T-cell (primary cell): ENCODE data around the gene HUS1B. TPM values are rescaled to one million over a fixed set of nuclear protein-coding genes. Genes with fewer than 3 reads are reported as not detected.

Experiments used
- ATAC-seq, 4 experiments: fragments of 200-7000 bp in 3 of 4; fragments of 150-1000 bp in 1 of 4; cut with Tn5 transposase; replicated peaks in 1 of 4; 1 replicate in 3 of 4; 2 replicates in 1 of 4; pipeline ENCODE4 v1.10.0; 2021; ENCODE audit warnings: moderate library complexity in 3 of 4, mild to moderate bottlenecking in 2 of 4, moderate number of reproducible peaks in 1 of 4
- CTCF ChIA-PET, 2 donors: fragments of 300-600 bp; sonication (Branson Sonifier 250); formaldehyde crosslinking; loops; one replicate each; lab custom pipeline; 2022; ENCODE audit warnings: antibody characterized with exemption in 2 of 2; lab: Charles Lee
- POLR2A ChIA-PET, 2 donors: fragments of 300-600 bp; sonication (Branson Sonifier 250); formaldehyde crosslinking; loops; one replicate each; lab custom pipeline; 2022; ENCODE audit warnings: antibody characterized with exemption in 2 of 2; lab: Charles Lee
- DNase-seq, 35 experiments: peaks; one replicate each; pipeline versions ENCODE4 v3.0.0 to v3.0.0-alpha.2; 2013 to 2023
- H3K27ac ChIP-seq: one replicate; pipeline ENCODE4 v1.5.1; 2013; ENCODE audit warnings: low read length
- H3K27me3 ChIP-seq, 2 experiments: replicated peaks in 1 of 2; 1 replicate in 1 of 2; 2 replicates in 1 of 2; pipeline versions ENCODE4 v1.6.1 to v1.7.0; 2013; ENCODE audit warnings: low read length in 1 of 2, mixed read lengths in 1 of 2; ENCODE audit not compliant: control insufficient read depth in 2 of 2, insufficient read depth in 2 of 2; ENCODE audit errors: extremely low read depth in 1 of 2
- H3K36me3 ChIP-seq, 2 donors: 1 replicate in 1 of 2; 2 replicates in 1 of 2; pipeline versions ENCODE4 v1.6.1 to v1.7.0; 2013; ENCODE audit warnings: low read length in 1 of 2; ENCODE audit not compliant: control insufficient read depth in 2 of 2, insufficient read depth in 1 of 2; ENCODE audit errors: extremely low read depth in 1 of 2
- H3K4me1 ChIP-seq, 2 experiments: 1 replicate in 1 of 2; 2 replicates in 1 of 2; pipeline versions ENCODE4 v1.6.1 to v1.7.0; 2013; ENCODE audit warnings: low read length in 2 of 2, mixed read lengths in 1 of 2; ENCODE audit not compliant: insufficient read depth in 2 of 2, control insufficient read depth in 1 of 2; ENCODE audit errors: extremely low read depth in 1 of 2
- H3K4me3 ChIP-seq, 2 donors: 1 replicate in 1 of 2; 2 replicates in 1 of 2; pipeline versions ENCODE4 v1.5.1 to v1.7.0; 2013; ENCODE audit warnings: mild to moderate bottlenecking in 2 of 2, low read length in 1 of 2, moderate library complexity in 1 of 2; ENCODE audit not compliant: control insufficient read depth in 1 of 2; ENCODE audit errors: extremely low read depth in 1 of 2
- H3K9me3 ChIP-seq: 2 replicates; pipeline ENCODE4 v1.7.0; 2013
- H3K27ac Mint-ChIP-seq, 2 donors: one replicate each; pipeline ENCODE4 v1.8.0; 2020 to 2021; ENCODE audit warnings: mild to moderate bottlenecking in 2 of 2, mixed read lengths in 2 of 2
- H3K27me3 Mint-ChIP-seq, 2 donors: one replicate each; pipeline ENCODE4 v1.8.0; 2021 to 2022; ENCODE audit warnings: mixed read lengths in 2 of 2
- H3K36me3 Mint-ChIP-seq: one replicate; pipeline ENCODE4 v1.8.0; 2021; ENCODE audit warnings: mixed read lengths
- H3K4me1 Mint-ChIP-seq, 3 donors: one replicate each; pipeline ENCODE4 v1.8.0; 2020 to 2022; ENCODE audit warnings: mixed read lengths in 3 of 3, mild to moderate bottlenecking in 1 of 3
- H3K4me3 Mint-ChIP-seq, 3 donors: one replicate each; pipeline ENCODE4 v1.8.0; 2020 to 2022; ENCODE audit warnings: mild to moderate bottlenecking in 3 of 3, mixed read lengths in 3 of 3, moderate library complexity in 3 of 3
- H3K9me3 Mint-ChIP-seq, 3 donors: one replicate each; pipeline ENCODE4 v1.8.0; 2020 to 2022; ENCODE audit warnings: mixed read lengths in 3 of 3
- WGBS: methylation state at CpG from one replicate; pipeline ENCODE4 v1.1.5; 2013; ENCODE audit warnings: missing lambda C conversion rate; ENCODE audit not compliant: insufficient coverage; 5-methylcytosine and 5-hydroxymethylcytosine counted together
- total RNA-seq, 35 experiments: library from RNA in 6 of 35; stranded (reverse) in 6 of 35; fragments of 120-200 nt in 1 of 35; gene quantifications; one replicate each; pipeline versions ENCODE4 v1.2.1 to v1.2.4 and lab custom pipeline; 2013 to 2026

HUS1B gene
- total RNA-seq, 5 donors from 2014 or later (not counting 1 experiment from before 2014, with no cell fraction given): 1.7 to 3.8 (median 2.5) TPM

DNA sequence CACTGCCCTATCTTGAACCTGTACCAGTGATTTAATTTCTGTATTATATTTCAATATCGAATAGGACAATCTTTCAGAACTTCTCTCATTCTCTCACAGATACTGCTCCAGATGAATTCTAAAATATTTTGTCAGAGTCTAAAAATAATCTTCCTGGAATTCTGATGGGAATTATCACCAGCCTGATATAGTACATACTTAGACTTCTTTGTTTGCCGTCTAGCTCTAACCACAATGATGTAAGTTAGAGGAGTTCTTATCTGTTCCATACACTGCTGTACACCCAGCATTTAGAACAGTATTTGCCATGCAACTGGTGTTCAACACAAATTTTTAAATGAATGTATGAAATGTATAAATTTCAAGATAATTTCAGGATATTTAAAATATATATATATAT lies 1.3 kb upstream of the HUS1B start:
- peaks cover 38% of the 10 kb centered on the region for H3K36me3 Mint-ChIP-seq
- H3K27ac Mint-ChIP-seq: peak overlapping the region in 1 of 2 donors; percentile 29
- peaks cover 3 to 14% of the 10 kb centered on the region in 2 experiments for H3K4me1 ChIP-seq
- H3K9me3 Mint-ChIP-seq: peaks cover 0 to 3% (median 2%) of the 10 kb centered on the region in 3 donors
- WGBS: no CpG with 5 or more reads among the region's 2 CpGs
- H3K4me3 ChIP-seq: no peak overlapping the region
- H3K9me3 ChIP-seq: no peaks in the 10 kb centered on the region
- CTCF ChIA-PET: no interaction called here
- peaks cover 49 to 63% (median 59%) of the 10 kb centered on the region in 3 donors for H3K4me1 Mint-ChIP-seq
- H3K27ac ChIP-seq: no peak overlapping the region
- POLR2A ChIA-PET: no interaction called here
- ATAC-seq (no peak), DNase-seq (no peak)
- H3K27me3 ChIP-seq: no peaks in the 10 kb centered on the region
- H3K36me3 ChIP-seq: peaks cover 0 to 13% of the 10 kb centered on the region in 2 donors
- H3K27me3 Mint-ChIP-seq: no peaks in the 10 kb centered on the region
- no peak overlapping the region for H3K4me3 Mint-ChIP-seq

DNA sequence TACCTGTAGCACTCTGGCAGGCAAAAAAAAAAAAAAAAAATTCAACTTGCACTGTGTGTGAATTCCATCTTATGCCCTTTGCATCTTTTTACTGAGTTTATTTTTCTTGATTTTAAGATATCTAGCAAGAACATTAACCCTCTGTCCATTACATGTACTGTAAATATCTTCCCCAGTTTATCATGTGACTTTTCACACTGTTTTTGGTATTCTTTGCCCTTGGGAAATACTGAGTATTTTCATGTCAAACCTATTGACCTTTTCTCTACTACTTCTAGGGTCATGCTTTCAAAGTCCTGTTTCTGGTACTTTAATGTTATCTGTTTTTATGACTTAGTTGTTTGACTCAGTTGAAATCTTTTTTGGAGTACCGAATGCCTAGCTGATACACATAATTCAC lies 843 bp upstream of the HUS1B start:
- ATAC-seq: no peak
- ChIA-PET CTCF (no interaction called here), POLR2A (no interaction called here)
- Histone ChIP-seq H3K27me3 (no peaks in the 10 kb centered on the region), H3K9me3 (no peaks in the 10 kb centered on the region), H3K4me1 (peaks cover 3 to 13% of the 10 kb centered on the region in 2 experiments), H3K4me3 (no peak overlapping the region), H3K36me3 (peaks cover 0 to 13% of the 10 kb centered on the region in 2 donors), H3K27ac (no peak overlapping the region)
- Mint-ChIP-seq H3K4me3 (no peak overlapping the region), H3K9me3 (peaks cover 0 to 3% (median 2%) of the 10 kb centered on the region in 3 donors), H3K4me1 (peaks cover 44 to 63% (median 59%) of the 10 kb centered on the region in 3 donors), H3K27ac (peak overlapping the region in 1 of 2 donors; percentile 29), H3K27me3 (no peaks in the 10 kb centered on the region), H3K36me3 (peaks cover 42% of the 10 kb centered on the region)
- DNase-seq: no peak
- no CpG with 5 or more reads among the region's 1 CpG for WGBS

DNA sequence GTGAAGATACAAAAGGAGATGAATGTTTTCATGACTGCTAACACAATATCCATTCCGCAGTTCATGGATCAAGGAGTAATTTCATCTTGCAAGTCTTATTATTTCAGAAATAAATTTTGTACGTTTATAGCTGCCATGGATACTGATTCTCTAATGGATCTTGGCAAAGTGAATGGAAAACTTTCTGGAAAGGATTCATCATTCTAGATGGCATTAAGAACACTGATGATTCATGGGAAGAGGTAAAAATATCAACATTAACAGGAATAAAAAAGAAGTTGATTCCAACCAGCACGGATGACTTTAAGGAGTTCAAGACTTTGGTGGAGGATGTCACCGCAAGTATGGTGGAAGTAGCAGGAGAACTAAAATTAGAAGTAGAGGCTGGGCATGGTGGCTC lies 2.8 kb downstream of the HUS1B start:
- Mint-ChIP-seq H3K27ac (no peak overlapping the region), H3K27me3 (no peaks in the 10 kb centered on the region), H3K4me3 (no peak overlapping the region), H3K36me3 (peaks cover 41% of the 10 kb centered on the region), H3K9me3 (peaks cover 0 to 3% (median 2%) of the 10 kb centered on the region in 3 donors), H3K4me1 (peaks cover 16 to 35% (median 30%) of the 10 kb centered on the region in 3 donors)
- H3K27me3 ChIP-seq: no peaks in the 10 kb centered on the region
- no peaks in the 10 kb centered on the region for H3K9me3 ChIP-seq
- ChIA-PET POLR2A (no interaction called here), CTCF (no interaction called here)
- DNase-seq (no peak), ATAC-seq (no peak)
- 100% methylated on average over 1 of the region's 4 CpGs for WGBS
- no peak overlapping the region for H3K27ac ChIP-seq
- no peaks in the 10 kb centered on the region for H3K4me1 ChIP-seq
- peaks cover 0 to 13% of the 10 kb centered on the region in 2 donors for H3K36me3 ChIP-seq
- H3K4me3 ChIP-seq: no peak overlapping the region

DNA sequence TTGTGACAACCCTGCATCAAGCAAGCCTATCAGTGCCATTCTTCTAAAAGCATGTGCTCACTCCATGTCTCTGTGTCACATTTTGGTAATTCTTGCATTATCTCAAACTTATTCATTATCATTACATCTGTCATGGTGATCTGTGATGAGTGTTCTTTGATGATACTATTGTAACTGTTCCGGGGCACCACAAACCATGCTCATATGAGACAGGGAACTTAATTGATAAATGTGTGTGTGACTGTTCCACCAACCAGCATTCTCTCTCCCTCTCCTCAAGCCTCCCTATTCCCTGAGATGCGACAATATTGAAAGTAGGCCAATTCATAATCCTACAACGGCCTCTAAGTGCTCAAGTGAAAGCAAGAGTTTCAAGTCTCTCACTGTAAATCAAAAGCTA lies 4.0 kb downstream of the HUS1B start:
- WGBS: no CpG with 5 or more reads among the region's 3 CpGs
- H3K9me3 Mint-ChIP-seq: peaks cover 0 to 3% (median 2%) of the 10 kb centered on the region in 3 donors
- no peak overlapping the region for H3K4me3 Mint-ChIP-seq
- ChIA-PET POLR2A (no interaction called here), CTCF (interaction anchor here in 1 of 2 donors (0.6 kb wide), 1 partner anchor 23 kb away, joined by 3 read pairs; no protein-coding TSS in a partner anchor)
- no peaks in the 10 kb centered on the region for H3K4me1 ChIP-seq
- H3K27ac ChIP-seq: no peak overlapping the region
- H3K4me1 Mint-ChIP-seq: peaks cover 17 to 30% (median 24%) of the 10 kb centered on the region in 3 donors
- no peaks in the 10 kb centered on the region for H3K27me3 ChIP-seq
- H3K9me3 ChIP-seq: no peaks in the 10 kb centered on the region
- H3K27ac Mint-ChIP-seq: no peak overlapping the region
- no peaks in the 10 kb centered on the region for H3K27me3 Mint-ChIP-seq
- peaks cover 0 to 13% of the 10 kb centered on the region in 2 donors for H3K36me3 ChIP-seq
- peaks cover 36% of the 10 kb centered on the region for H3K36me3 Mint-ChIP-seq
- DNase-seq (no peak), ATAC-seq (no peak)
- no peak overlapping the region for H3K4me3 ChIP-seq

DNA sequence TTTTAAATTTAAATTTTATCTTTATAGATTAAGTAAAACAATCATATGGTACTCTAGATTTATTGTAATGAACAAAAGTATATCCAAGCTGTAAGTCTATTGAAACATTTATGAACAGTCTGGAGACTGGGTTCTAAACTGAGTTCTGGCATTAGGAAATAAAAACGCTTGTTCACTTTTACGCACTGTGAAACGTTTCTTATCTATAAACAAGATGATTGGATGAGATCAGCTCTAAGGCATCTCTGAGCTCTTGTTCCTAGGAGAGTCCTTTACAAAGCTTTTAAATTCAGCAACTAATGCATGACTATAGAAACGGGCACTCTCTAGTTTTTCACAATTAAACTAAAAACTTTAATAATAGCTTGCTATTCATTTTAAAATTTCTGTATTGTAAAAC lies 6.8 kb downstream of the HUS1B start:
- Mint-ChIP-seq H3K4me1 (peaks cover 36 to 48% (median 46%) of the 10 kb centered on the region in 3 donors), H3K4me3 (no peak overlapping the region), H3K27me3 (no peaks in the 10 kb centered on the region), H3K27ac (no peak overlapping the region), H3K9me3 (no peaks in the 10 kb centered on the region), H3K36me3 (peaks cover 19% of the 10 kb centered on the region)
- DNase-seq: no peak
- WGBS: 33% methylated on average over 1 of the region's 4 CpGs
- Histone ChIP-seq H3K27ac (no peak overlapping the region), H3K4me3 (no peak overlapping the region), H3K36me3 (no peaks in the 10 kb centered on the region), H3K27me3 (no peaks in the 10 kb centered on the region), H3K9me3 (no peaks in the 10 kb centered on the region), H3K4me1 (no peaks in the 10 kb centered on the region)
- no peak for ATAC-seq
- POLR2A ChIA-PET: no interaction called here
- CTCF ChIA-PET: interaction anchor here in 1 of 2 donors (0.7 kb wide), 1 partner anchor 104 kb away, joined by 3 read pairs; no protein-coding TSS in a partner anchor

DNA sequence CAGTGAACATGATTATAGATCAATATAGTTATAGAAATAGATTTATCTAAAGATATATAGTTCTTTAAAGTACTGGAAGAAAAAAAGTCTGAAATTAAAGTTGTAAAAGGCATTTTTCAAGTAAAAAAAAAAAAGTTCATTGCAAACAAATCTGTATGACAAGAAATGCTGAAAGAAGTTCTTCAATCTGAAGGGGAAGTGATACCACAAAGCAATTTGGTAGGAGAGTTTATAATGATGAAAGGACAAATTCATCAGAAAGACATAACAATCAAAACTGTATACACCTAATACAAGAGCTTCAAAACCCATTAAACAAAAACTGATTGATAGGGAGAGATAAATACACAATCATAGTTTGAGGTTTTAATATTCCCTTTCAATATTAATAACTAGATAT lies 14.1 kb downstream of the HUS1B start:
- Mint-ChIP-seq H3K9me3 (no peaks in the 10 kb centered on the region), H3K27ac (no peak overlapping the region), H3K36me3 (peaks cover 12% of the 10 kb centered on the region), H3K27me3 (no peaks in the 10 kb centered on the region), H3K4me3 (no peak overlapping the region), H3K4me1 (peaks cover 48 to 57% (median 53%) of the 10 kb centered on the region in 3 donors)
- POLR2A ChIA-PET: no interaction called here
- no peaks in the 10 kb centered on the region for H3K36me3 ChIP-seq
- CTCF ChIA-PET: no interaction called here
- H3K4me1 ChIP-seq: no peaks in the 10 kb centered on the region
- H3K9me3 ChIP-seq: no peaks in the 10 kb centered on the region
- H3K4me3 ChIP-seq: no peak overlapping the region
- DNase-seq: no peak
- H3K27ac ChIP-seq: no peak overlapping the region
- H3K27me3 ChIP-seq: no peaks in the 10 kb centered on the region
- ATAC-seq: no peak
